KOPT-K1 (cell line): ENCODE results near the gene NSMCE4A.
"Not testable (repeated sequence)": the region's sequence is repeated elsewhere in the genome, so short reads cannot be mapped to it uniquely, and the experiment has no call there.

Experiments used
- H3K27ac ChIP-seq: fragments of 200-600 bp; sonication (generic); 2 replicates; pipeline ENCODE4 v1.5.1; 2016; ENCODE audit warnings: antibody characterized with exemption, mild to moderate bottlenecking, low read depth, low read length; ENCODE audit not compliant: poor library complexity, severe bottlenecking
- H3K36me3 ChIP-seq: fragments of 200-600 bp; sonication (generic); 2 replicates; pipeline ENCODE4 v1.5.1; 2017; ENCODE audit warnings: antibody characterized with exemption, mild to moderate bottlenecking, low read length, moderate library complexity; ENCODE audit not compliant: insufficient read depth
- H3K9me3 ChIP-seq: fragments of 200-600 bp; sonication (generic); 2 replicates; pipeline ENCODE4 v1.5.1; 2017; ENCODE audit warnings: antibody characterized with exemption, low read length, mild to moderate bottlenecking; ENCODE audit not compliant: insufficient read depth, poor library complexity, severe bottlenecking

The NSMCE4A gene

DNA sequence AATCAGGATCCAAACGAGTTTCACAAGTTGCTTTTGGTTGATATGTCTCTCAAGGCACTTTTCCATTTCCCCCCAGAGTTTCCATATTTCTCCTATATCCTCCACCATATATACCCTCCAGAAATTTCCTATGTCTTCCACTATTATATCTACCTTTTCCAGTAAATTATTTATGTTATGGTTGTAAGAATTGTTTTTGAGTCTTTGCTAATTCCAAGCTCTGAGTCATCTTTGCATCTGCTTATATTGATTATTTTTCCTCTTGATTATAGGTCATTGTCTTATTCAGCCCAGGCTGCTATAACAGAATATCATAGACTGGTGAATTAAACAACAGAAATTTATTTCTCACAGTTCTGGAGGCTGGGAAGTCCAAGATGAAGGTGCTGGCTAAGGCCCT is 26.7 kb upstream of the NSMCE4A start:
- H3K36me3 ChIP-seq, result no peaks in the 10 kb centered on the region
- no peak overlapping the region for H3K27ac ChIP-seq
- peaks cover 12% of the 10 kb centered on the region for H3K9me3 ChIP-seq

- no peaks in the 10 kb centered on the region for H3K36me3 ChIP-seq
- H3K9me3 ChIP-seq, result peaks cover 12% of the 10 kb centered on the region
- no peak overlapping the region for H3K27ac ChIP-seq
Measured at GRCh38 chr10:121999301-121999700, 24.3 kb upstream of the NSMCE4A start.

DNA sequence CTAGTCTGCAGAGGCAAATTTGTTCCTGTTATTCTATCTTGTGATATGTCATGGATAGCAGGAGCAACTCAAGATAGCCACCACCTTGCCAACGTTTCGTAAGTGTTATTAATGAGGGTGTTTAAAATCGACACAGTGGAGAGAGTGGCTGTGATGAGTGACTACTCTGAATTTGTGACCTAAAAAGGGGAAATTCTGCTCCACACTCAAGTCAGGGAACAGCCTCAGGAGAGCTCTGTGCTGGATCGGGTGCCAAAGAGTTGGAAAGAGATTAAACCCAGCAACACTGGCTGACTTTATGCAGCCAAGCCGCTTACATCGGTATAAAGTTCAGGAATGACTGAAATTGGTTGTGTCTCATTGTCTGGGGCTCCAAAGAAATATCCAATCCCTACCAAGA is 23.4 kb upstream of the NSMCE4A start:
- no peaks in the 10 kb centered on the region for H3K36me3 ChIP-seq
- peaks cover 12% of the 10 kb centered on the region for H3K9me3 ChIP-seq
- no peak overlapping the region for H3K27ac ChIP-seq

- H3K27ac ChIP-seq, result no peak overlapping the region
- H3K9me3 ChIP-seq, result no peaks in the 10 kb centered on the region
- H3K36me3 ChIP-seq, result no peaks in the 10 kb centered on the region
Measured at GRCh38 chr10:121994429-121994941, 19.5 kb upstream of the NSMCE4A start.

GRCh38 chr10:121991727-121992126 is 16.7 kb upstream of the NSMCE4A start:
- not testable (repeated sequence) for H3K36me3 ChIP-seq, H3K9me3 ChIP-seq, H3K27ac ChIP-seq

DNA sequence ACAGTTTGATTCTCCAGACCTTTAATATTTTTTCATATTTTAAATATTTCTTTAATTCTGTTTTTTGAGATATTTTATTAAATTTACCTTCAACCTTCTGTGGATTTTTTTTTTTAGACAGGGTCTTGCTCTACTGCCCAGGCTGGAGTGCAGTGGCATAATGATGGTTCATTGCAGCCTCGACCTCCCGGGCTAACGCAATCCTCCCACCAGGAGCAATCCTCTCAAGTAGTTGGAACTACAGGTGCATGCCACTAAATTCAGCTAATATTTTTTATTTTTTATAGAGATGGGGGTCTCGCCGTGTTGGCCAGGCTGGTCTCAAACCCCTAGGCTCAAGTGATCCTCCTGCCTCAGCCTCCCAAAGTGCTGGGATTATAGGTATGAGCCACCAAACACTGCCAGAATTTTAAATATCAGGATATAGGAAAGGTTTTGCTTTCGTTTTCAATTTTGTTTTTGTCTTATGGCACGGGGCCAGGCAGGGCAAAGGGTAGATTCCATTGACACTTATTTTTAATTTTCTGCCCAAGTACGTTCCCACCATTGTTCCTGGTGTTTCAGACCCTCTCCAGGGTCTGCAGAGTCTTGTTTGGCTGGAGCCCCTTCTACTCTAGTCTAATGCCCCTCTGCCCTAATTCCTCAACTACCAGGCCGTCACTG is 15.1 kb upstream of the NSMCE4A start:
- Histone ChIP-seq H3K9me3 (no peaks in the 10 kb centered on the region), H3K27ac (no peak overlapping the region), H3K36me3 (no peaks in the 10 kb centered on the region)

- Histone ChIP-seq H3K27ac (no peak within 1 kb of the TSS), H3K36me3 (no peaks in the 10 kb centered on the region), H3K9me3 (peaks cover 13% of the 10 kb centered on the region)
Measured at GRCh38 chr10:121988361-121989324, 13.6 kb upstream of the NSMCE4A start, which contains the start of gene TACC2. TSS of gene TACC2 (plus strand) at chr10:121989163. CDS start at chr10:122021982, 32,819 bp downstream.

DNA sequence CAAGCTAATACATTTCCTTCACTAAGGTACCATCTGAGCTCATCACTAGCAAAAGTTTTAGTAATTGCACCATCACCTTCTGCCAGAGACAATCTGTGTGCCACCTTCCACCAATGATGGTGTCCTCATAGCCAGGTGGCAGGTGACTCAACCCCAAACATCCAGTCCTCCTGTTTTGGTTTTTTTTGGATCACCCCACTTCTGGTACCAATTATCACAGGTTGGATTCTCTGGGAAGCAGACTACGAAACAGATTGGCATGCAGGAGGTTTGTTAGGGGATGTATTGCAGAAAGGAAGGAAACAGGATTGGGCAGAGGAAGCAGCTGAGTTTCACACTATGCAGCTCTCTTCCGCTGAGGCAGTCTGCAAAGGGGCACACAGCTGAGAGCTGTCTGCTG is 9.4 kb upstream of the NSMCE4A start:
- no peaks in the 10 kb centered on the region for H3K36me3 ChIP-seq
- no peak overlapping the region for H3K27ac ChIP-seq
- H3K9me3 ChIP-seq, result peaks cover 24% of the 10 kb centered on the region

GRCh38 chr10:121983852-121984251 is 8.8 kb upstream of the NSMCE4A start:
- no peak overlapping the region for H3K27ac ChIP-seq
- no peaks in the 10 kb centered on the region for H3K36me3 ChIP-seq
- H3K9me3 ChIP-seq, result peaks cover 24% of the 10 kb centered on the region

DNA sequence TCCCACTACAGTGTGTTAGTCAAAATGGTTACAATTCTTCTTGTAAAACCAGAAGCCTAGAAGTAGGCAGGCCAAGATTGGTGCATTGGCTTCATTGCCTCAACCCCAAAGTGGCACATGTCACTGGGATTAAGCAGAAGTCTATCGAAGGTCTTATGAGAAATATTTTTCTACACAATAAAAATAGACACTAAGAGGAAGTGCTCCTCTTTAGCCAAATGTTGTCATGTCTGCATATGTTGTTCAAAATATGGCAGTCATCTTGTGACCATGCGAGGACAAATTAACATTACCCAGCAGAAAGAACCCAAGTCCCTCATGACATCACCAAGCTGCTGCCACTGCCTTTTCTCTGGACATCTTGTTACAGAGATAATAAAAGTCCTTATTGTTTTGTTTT is 6.3 kb upstream of the NSMCE4A start:
- peaks cover 37% of the 10 kb centered on the region for H3K9me3 ChIP-seq
- H3K27ac ChIP-seq, result no peak overlapping the region

DNA sequence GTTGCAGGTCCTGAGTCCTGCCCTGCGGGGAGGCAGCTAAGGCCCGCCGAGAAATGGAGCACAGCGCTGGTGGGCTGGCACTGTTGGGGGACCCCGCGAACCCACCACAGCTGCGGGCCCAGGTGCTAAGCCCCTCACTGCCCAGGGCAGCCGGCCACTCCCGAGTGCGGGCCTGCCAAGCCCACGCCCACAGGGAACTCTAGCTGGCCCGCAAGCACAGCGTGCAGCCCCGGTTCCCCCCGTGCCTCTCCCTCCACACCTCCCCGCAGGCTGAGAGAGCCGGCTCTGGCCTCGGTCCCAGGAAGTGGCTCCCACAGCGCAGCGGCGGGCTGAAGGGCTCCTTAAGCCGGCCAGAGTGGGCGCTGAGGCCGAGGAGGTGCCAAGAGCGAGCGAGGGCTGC is 3.5 kb upstream of the NSMCE4A start:
- no peak overlapping the region for H3K27ac ChIP-seq
- no peaks in the 10 kb centered on the region; the same call in 1 of the 2 replicates for H3K36me3 ChIP-seq
- H3K9me3 ChIP-seq, result peaks cover 33% of the 10 kb centered on the region

More for the DNA sequence above, 6.3 kb upstream of the NSMCE4A start:
- H3K36me3 ChIP-seq, result no peaks in the 10 kb centered on the region

DNA sequence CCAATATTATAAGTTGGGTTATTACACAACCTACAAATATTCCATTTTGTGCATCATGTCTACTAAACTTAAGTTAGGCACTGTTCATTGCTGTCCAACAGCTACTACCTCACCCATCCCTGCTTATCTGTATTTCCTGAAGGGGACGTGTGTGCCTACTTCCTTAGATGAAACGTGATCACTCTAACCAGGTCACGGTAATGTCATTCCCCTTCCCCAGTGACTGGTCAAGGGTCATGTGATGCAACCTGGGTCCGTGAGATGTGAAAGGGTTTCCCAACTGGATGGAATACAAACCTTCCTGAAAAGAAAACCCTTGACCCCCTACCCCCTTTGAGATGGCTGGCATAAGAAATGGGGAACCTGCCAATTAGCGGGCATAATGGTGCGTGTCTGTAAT is 1.6 kb upstream of the NSMCE4A start:
- peaks cover 32% of the 10 kb centered on the region for H3K9me3 ChIP-seq

DNA sequence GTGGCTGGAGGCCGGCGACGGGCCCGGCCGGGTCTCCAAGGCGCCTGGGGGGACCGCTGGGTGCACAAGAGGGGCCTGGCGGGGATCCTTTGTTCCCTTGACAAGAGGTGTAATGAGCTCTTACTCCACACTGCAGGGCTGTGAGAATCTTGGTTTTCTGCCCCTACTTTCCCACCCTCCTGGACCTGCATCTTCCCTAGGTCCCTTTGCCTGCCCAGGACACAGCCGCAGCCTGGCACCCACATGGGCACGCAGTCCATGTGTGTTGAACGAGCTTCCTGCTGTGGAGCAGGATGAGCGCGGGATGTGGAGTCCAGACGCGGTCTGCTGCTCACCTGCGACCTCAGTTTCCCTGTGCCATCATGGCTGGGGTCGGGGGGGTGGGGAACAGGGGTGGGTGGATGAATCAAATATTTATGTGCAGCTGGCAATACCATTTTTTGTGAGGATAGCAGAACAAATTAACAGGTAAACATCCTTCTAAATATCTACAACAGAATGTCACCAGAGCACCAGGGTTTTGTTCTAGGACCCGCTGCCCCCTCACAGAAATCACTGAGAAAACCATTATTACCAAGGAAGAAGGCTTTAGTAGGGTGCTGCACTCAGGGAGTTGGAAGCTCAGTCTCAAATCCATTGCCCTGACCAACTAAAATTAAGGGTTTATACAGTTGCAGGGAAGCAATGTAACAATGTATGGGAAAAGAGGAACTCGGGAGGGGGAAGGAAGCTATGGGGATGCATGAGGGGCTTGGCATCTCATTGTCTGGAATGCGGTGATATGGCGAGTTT is 474 bp upstream of the NSMCE4A start:
- peaks cover 22% of the 10 kb centered on the region for H3K36me3 ChIP-seq
- peaks cover 23% of the 10 kb centered on the region for H3K9me3 ChIP-seq
- peak overlapping the region; percentile 84 for H3K27ac ChIP-seq

More for the DNA sequence above, 1.6 kb upstream of the NSMCE4A start:
- Histone ChIP-seq H3K27ac (no peak overlapping the region), H3K36me3 (peaks cover 12% of the 10 kb centered on the region)

- peak overlapping the region; percentile 84 for H3K27ac ChIP-seq
- H3K9me3 ChIP-seq, result peaks cover 23% of the 10 kb centered on the region
- H3K36me3 ChIP-seq, result peaks cover 37% of the 10 kb centered on the region
Measured at GRCh38 chr10:121974019-121974534, 940 bp downstream of the NSMCE4A start.
